Glutamatergic neuron (in vitro differentiated cells): ENCODE measurements around the gene VDAC2. TPM values are rescaled to one million over a fixed set of nuclear protein-coding genes. Genes with fewer than 3 reads are reported as not detected.

Experiments used
- DNase-seq: peaks from one replicate; pipeline ENCODE4 v3.0.0; 2022
- H3K27ac Mint-ChIP-seq: one replicate; pipeline ENCODE4 v1.8.0; 2020; ENCODE audit warnings: mild to moderate bottlenecking, mixed read lengths, inconsistent platforms; ENCODE audit not compliant: unreplicated experiment
- H3K27me3 Mint-ChIP-seq: one replicate; pipeline ENCODE4 v1.8.0; 2020; ENCODE audit warnings: mild to moderate bottlenecking, moderate library complexity, mixed read lengths, inconsistent platforms; ENCODE audit not compliant: unreplicated experiment
- H3K36me3 Mint-ChIP-seq: one replicate; pipeline ENCODE4 v1.8.0; 2020; ENCODE audit warnings: mild to moderate bottlenecking, mixed read lengths, inconsistent platforms; ENCODE audit not compliant: unreplicated experiment
- H3K4me1 Mint-ChIP-seq: one replicate; pipeline ENCODE4 v1.8.0; 2020; ENCODE audit warnings: mild to moderate bottlenecking, low read depth, mixed read lengths, inconsistent platforms; ENCODE audit not compliant: unreplicated experiment
- H3K4me3 Mint-ChIP-seq: one replicate; pipeline ENCODE4 v1.8.0; 2020; ENCODE audit warnings: mild to moderate bottlenecking, mixed read lengths, inconsistent platforms; ENCODE audit not compliant: unreplicated experiment
- H3K9me3 Mint-ChIP-seq: one replicate; pipeline ENCODE4 v1.8.0; 2020; ENCODE audit warnings: mild to moderate bottlenecking, moderate library complexity, mixed read lengths, inconsistent platforms; ENCODE audit not compliant: unreplicated experiment
- CTCF ChIP-seq: fragments of 200-600 bp; sonication (generic); IDR thresholded peaks from one replicate; pipeline ENCODE4 v1.5.0; 2021; ENCODE audit not compliant: partially characterized antibody, unreplicated experiment
- long read RNA-seq: library from polyadenylated mRNA; unstranded; transcript quantifications from one replicate; pipeline ENCODE4 v2.0.0, GENCODE V29; 2020; ENCODE audit not compliant: unreplicated experiment
- total RNA-seq: library from RNA; stranded (reverse); fragmentation: NEBNext Ultra II Directional; extraction: Animal tissue kit (Norgen Biotek cat#: 25700); gene quantifications from one replicate; pipeline ENCODE4 v1.2.1, GENCODE V29; 2021; ENCODE audit not compliant: unreplicated experiment

The VDAC2 gene
- 264 TPM for total RNA-seq
- long read RNA-seq, transcript VDAC2-203 (10 exons, 1,557 nt): major isoform, 448 of 507 reads
- long read RNA-seq, partial matches to known transcripts: 11 of 507 reads
- long read RNA-seq, other reads (novel, unspliced or antisense): 47 of 507 reads

- Mint-ChIP-seq H3K27ac (peak within 1 kb of the TSS; percentile 100), H3K27me3 (peaks cover 6% of the 10 kb centered on the region), H3K4me1 (peaks cover 7% of the 10 kb centered on the region), H3K4me3 (peak within 1 kb of the TSS; percentile 99), H3K36me3 (no peaks in the 10 kb centered on the region), H3K9me3 (peaks cover 8% of the 10 kb centered on the region)
- no peak for TF ChIP-seq CTCF
- peak; percentile 94 for DNase-seq
Measured at GRCh38 chr10:75210282-75211006, at the start of gene VDAC2. VDAC2 (plus strand) TSS chr10:75210796; CDS start chr10:75211159, 363 bp downstream.

GRCh38 chr10:75165684-75166622, 44.6 kb upstream of the VDAC2 start:
- H3K27ac Mint-ChIP-seq: no peak overlapping the region
- H3K27me3 Mint-ChIP-seq: no peaks in the 10 kb centered on the region
- H3K9me3 Mint-ChIP-seq: no peaks in the 10 kb centered on the region
- no peaks in the 10 kb centered on the region for H3K4me1 Mint-ChIP-seq
- no peak for TF ChIP-seq CTCF
- H3K36me3 Mint-ChIP-seq: peaks cover 5% of the 10 kb centered on the region
- H3K4me3 Mint-ChIP-seq: no peak overlapping the region
- DNase-seq: no peak

- H3K36me3 Mint-ChIP-seq: peaks cover 5% of the 10 kb centered on the region
- no peak overlapping the region for H3K4me3 Mint-ChIP-seq
- H3K4me1 Mint-ChIP-seq: no peaks in the 10 kb centered on the region
- no peak overlapping the region for H3K27ac Mint-ChIP-seq
- H3K9me3 Mint-ChIP-seq: no peaks in the 10 kb centered on the region
- H3K27me3 Mint-ChIP-seq: no peaks in the 10 kb centered on the region
- DNase-seq: no peak
- no peak for TF ChIP-seq CTCF
Measured at GRCh38 chr10:75166623-75166972, 44.0 kb upstream of the VDAC2 start.

- H3K4me1 Mint-ChIP-seq: no peaks in the 10 kb centered on the region
- no peaks in the 10 kb centered on the region for H3K9me3 Mint-ChIP-seq
- H3K27me3 Mint-ChIP-seq: no peaks in the 10 kb centered on the region
- no peak overlapping the region for H3K27ac Mint-ChIP-seq
- peaks cover 5% of the 10 kb centered on the region for H3K36me3 Mint-ChIP-seq
- no peak for DNase-seq
- no peak for TF ChIP-seq CTCF
- no peak overlapping the region for H3K4me3 Mint-ChIP-seq
Measured at GRCh38 chr10:75168275-75168674, 42.3 kb upstream of the VDAC2 start.
